ENCODE measurements around the gene CERS2.
"Not testable (repeated sequence)": the region's sequence is repeated elsewhere in the genome, so short reads cannot be mapped to it uniquely, and the experiment has no call there.

The CERS2 gene

DNA sequence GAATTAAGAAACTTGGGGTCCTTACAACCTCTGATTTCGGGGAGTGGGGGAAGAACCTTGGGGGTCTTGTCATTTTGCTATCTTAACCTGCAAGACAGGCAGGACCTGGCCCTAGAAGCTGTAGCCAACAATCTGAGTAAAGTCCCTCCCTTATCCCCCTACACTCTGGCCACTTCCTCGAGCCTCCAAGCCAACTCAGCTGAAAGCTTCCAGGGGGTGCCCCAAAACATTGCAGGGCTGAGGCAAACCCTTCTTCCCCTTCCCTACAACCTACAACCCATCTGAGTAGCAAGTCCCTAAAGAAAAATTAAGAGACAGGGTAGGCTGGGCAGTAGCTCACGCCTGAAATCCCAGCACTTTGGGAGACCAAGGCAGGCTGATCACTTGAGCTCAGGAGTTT lies 5.0 kb downstream of the CERS2 start:
- DNase-seq = no peak

DNA sequence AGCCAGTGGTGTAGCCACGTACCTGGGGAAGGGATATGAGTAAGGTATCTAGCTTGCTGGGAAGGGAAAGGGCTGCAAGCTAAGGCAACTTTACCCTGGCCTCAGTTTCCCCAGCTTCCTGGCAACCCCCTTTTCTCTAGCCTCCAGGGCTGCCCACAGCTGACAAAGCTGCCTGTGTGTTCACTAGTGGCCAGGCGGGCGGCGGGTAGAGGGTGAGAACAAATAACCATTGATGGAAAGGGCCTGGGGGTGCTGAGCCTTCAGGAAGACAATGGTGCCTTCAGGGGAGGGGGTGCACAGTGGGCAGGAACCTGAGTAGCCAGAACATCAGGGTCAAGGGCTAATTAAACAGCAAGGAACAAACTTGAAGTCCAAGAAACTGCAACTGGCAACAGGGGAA lies 6.1 kb downstream of the CERS2 start:
- DNase-seq = no peak

DNA sequence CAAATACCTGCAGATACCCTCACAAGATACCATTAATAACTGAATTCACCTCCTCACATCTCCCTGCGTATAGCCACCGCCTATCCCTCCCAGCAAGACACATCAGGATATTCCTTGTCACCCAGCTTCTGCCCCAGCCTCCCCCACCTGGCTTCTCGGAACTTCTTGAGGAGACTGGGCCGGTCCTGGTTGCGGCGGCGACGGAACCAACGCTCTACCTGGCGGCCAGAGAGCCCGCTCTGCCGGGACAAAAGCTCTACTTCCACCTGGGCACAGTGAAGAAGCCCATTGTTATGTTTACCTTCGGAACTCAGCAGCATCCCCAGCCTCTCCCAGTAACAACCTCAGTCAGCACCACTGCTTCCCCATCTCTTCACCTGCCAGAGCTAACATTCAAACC lies 6.7 kb downstream of the CERS2 start:
- no peak for DNase-seq

DNA sequence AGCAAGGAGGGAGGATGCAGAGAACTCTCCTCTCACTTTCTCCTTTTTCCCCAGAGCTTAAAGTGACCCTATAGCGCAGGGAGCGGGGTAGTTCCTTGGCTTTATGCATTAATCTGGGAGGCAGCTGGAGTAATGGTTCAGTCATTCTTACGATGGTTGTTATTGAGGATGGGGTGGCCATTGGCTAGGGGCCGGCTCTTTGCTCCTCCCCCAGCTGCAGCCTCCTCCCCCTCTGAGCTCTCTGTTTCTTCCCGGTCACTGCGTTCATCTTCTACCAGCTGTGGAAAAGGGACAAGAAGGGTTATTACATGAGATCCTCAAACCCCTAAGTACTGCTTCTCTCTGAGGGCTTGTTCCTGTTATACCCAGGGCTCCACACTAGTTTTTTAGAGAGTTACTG lies 8.6 kb downstream of the CERS2 start:
- DNase-seq = no peak

DNA sequence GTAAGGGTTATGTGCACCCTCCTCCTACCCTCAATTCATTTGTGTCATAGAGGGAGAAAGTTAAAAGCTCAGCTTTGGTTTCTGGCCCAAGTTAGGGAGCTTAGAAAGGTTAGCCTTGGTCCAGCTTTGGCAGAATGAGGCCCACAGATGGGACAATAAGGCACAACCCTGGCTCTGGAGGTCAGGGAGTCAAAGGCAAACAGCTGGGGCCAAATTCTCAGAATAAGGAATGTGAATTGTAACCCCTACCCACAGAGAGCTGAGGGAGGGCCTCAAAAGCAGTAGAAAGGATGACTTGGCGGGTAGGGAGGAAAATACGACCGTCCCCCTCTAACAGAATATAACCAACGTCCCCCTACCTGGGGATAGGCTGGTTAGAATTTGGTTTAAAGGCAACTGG lies 9.0 kb downstream of the CERS2 start:
- no peak for DNase-seq

DNA sequence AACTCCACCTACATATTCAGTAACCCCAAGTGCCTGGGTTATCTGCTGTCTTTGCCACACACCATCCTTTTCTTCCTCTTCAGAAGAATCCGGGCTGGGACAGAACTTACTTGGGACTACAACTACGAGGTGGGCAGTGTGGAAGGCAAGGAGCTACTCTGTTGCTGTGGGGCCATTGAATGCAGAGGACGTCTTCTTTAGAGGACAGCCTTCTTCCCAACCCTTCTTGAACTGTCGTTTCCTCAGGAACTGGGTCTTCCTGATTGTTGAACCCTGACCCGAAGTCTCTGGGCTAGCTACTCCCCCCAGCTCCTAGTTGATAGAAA lies 10.5 kb downstream of the CERS2 start:
- no peak for DNase-seq

DNA sequence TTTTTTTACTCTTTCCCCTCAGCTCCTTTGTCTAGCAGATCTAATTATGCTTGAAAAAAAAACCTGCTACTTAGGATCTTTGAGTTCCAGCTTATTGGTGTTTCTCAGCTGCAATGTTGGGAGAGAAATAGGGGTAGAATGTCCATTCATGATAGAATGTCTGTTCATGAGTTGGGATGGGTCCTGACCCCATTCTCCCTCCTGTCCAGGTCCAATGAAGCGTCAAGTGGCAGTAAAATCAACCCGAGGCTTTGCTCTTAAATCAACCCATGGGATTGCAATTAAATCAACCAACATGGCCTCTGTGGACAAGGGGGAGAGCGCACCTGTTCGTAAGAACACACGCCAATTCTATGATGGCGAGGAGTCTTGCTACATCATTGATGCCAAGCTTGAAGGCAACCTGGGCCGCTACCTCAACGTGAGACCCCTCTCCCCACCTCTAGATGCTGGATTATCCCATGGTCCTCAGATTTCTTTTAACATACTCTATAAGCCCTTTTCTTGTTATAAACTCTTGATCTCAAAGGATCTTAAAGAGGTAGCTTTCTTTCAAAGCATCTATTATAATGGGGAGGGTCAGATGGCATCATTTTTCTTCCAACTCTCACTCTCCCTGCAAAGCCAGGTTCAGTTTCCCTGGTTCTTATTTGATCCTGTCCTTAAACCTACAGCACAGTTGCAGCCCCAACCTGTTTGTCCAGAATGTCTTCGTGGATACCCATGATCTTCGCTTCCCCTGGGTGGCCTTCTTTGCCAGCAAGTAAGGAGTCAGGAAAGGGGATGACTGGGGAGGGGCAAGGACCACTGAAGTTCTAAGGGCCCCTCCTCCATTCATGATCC lies 11.1 kb downstream of the CERS2 start:
- DNase-seq = no peak

DNA sequence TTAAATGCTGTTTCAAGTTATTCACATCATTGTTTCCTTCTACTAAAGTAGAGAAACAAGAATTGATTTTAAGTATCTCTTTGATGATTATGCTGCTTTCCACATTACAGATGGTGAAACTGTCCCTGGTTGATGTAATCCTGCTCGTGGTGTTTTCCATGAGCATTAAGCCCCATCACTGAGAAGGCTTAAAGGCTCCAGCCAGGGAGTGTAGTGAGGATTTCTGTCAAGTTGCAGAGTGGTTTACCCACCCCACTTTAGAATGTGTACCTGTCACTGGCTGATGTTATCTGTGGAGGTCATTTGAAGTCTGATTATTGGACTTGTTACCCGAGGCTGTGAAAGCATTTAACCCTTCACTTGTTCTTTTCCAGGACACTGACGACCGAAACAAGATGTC lies 12.9 kb downstream of the CERS2 start:
- no peak for DNase-seq

DNA sequence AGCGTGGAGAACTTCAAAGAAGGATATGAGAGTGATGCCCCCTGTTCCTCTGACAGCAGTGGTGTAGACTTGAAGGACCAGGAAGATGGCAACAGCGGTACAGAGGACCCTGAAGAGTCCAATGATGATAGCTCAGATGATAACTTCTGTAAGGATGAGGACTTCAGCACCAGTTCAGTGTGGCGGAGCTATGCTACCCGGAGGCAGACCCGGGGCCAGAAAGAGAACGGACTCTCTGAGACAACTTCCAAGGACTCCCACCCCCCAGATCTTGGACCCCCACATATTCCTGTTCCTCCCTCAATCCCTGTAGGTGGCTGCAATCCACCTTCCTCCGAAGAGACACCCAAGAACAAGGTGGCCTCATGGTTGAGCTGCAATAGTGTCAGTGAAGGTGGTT lies 14.0 kb downstream of the CERS2 start:
- no peak for DNase-seq

DNA sequence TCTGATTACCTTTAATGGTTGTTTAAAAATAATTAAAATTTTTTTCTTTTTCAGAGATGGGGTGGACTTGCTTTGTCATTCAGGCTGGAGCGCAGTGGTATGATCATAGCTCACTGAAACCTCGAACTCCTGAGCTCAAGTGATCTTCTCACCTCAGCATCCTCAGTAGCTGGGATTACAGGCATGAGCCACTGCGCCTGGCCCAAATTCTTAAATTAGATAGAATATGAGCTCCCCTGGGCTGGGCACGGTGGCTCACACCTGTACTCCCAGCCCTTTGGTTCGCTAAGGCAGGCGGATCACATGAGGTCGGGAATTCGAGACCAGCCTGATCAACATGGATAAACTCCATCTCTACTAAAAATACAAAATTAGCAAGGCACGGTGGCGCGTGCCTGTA lies 17.0 kb downstream of the CERS2 start:
- no peak for DNase-seq

DNA sequence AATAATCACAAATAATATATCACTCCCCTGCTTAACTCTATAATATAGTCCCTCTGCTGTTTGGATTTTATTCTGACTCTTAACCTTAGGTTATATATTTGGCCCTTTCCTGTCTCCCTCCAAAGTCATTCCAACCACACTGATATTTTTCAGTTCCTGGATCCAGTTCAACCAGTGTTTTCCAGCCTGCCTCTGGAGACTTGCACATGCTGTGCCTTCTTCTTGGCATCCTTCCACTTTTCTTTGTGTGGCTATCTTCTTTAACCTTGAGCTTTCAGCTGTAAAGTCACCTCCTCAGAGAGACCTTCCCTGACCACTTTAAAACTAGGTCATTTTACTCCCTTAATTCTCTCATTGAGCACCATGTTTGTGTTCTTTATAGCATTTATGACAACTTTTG lies 19.4 kb downstream of the CERS2 start:
- DNase-seq = no peak

DNA sequence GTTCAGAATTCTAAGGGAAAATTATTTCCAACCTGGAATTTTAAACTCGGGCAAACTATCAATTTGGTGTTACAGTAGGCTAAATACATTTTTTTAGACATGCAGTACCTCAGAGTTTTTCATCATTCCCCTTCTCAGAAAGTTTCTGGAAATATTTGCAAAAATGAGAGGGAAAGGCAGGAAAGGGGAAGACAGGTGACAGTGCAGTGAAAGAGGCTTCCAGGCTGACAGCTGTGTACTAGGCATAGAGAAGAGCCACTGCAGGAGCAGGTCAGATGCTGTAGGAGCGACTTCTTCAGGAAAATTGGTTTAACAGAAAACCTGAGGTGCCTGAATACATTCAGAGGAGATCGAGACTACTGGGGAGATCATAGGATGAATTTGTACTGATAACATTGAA lies 19.9 kb downstream of the CERS2 start:
- DNase-seq = no peak

DNA sequence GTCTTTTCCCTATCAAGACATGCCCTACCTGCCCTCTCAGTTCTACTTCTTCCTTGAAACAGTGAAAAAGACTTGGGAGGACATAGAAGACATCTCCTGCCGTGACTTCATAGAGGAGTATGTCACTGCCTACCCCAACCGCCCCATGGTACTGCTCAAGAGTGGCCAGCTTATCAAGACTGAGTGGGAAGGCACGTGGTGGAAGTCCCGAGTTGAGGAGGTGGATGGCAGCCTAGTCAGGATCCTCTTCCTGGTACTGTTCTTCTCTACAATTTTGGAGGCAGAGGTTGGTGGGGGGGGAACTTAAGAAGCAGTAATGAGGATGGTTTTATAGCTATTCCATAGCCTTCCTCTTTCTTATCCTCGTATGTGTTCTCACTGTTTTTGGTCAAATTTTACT lies 29.8 kb downstream of the CERS2 start:
- no peak for DNase-seq

DNA sequence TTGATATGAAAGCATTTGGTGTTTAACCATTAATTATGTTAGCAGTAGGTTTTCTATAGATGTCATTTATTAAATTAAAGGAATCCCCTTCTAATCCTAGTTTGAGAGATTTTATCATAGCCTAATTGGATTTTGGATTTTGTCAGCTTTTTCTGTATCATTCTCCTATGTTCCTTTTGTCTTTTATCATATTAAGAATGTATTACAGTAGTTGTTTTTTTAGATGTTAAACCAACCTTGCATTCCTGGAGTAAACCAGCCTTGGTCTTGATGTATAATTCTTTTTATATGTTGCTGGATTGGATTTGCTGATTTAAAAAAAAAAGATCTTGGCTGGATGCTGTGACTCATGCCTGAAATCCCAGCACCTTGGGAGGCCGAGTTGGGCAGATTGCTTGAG lies 42.9 kb downstream of the CERS2 start:
- no peak for DNase-seq

DNA sequence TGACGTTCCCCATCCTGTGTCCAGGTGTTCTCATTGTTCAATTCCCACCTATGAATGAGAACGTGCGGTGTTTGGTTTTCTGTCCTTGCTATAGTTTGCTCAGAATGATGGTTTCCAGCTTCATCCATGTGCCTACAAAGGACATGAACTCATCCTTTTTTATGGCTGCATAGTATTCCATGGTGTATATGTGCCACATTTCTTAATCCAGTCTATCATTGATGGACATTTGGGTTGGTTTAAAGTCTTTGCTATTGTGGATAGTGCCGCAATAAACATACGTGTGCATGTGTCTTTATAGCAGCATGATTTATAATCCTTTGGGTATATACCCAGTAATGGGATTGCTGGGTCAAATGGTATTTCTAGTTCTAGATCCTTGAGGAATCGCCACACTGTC lies 45.9 kb downstream of the CERS2 start:
- not testable (repeated sequence) for DNase-seq

DNA sequence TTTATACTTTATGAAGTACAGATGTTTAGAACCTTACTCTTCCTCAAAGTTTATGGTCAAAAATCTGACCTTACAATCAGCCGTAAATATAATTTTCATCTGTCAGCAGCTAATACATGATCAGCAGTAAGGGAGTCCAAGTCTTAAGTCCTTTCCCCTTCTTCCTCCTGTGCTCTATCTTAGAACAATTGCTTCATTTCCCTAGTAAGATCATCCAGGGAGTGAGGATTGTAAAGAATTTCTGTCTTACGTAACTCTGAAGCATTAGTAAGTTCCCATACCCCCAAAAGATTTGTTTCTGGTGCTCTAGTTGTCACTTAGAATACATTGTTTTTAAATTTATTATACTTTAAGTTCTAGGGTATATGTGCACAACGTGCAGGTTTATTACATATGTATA lies 46.3 kb downstream of the CERS2 start:
- no peak for DNase-seq

DNA sequence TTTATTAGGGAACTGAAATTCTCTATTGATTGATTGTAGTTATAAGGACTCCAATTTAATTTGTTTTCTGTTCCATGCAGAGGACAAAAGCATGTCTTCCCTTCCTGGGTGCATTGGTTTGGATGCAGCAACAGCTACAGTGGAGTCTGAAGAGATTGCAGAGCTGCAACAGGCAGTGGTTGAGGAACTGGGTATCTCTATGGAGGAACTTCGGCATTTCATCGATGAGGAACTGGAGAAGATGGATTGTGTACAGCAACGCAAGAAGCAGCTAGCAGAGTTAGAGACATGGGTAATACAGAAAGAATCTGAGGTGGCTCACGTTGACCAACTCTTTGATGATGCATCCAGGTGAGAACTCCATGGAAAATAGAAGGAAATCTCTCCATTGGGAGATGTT lies 47.0 kb downstream of the CERS2 start:
- no peak for DNase-seq

DNA sequence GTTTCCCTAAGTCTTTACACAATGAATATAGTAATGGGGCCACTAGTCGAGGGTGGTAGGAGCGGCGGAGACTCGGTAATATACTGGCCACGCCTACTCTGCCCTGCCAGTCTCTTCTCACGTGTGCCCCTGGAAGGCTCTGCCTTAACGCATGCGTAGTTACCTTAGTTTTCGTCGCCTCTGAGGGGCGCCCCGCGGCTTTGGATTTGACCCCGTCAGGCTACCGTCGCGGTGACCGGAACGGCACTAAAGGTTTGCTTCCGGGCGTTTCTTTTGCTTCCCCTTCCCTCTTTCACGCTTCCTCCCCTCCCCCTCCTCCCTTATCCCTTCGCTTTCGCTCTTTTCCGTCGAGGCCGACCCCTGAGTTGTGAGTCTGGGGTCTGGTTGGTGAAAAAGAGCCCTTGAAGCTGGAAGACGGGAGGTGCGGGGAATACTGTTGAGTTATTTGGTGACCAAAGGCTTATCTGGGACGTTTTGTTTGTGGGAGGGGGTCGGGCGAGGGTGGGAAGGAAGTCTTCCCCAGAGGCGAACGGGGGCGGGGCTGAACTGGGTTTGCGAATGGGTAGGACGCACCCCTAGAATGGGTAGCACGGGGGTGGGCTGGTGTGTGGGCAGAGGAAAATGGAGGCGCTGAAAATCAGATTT lies 48.4 kb downstream of the CERS2 start, which contains the start of gene SETDB1:
Gene SETDB1 (plus strand): TSS at position 267 of the 645 bp plus-strand sequence. CDS start 1,352 bp downstream, outside the sequence.
- DNase-seq = peak; percentile 6 to 63

DNA sequence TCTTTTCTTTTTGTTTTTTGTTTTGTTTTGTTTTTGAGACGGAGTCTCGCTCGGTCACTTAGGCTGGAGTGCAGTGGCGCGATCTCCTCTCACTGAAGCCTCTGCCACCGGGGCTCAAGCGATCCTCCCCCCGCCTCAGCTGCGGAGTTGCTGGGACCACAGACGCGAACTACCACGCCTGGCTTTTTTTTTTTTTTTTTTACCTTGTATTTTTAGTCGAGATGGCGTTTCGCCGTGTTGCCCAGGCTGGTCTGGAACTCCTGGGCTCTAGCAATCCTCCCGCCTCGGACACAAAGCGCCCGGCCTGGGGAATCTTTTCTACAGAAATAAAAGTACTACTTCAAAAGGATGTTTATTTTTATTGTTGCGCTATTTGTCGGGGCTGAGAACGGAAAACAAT lies 49.6 kb downstream of the CERS2 start:
- DNase-seq = no peak

DNA sequence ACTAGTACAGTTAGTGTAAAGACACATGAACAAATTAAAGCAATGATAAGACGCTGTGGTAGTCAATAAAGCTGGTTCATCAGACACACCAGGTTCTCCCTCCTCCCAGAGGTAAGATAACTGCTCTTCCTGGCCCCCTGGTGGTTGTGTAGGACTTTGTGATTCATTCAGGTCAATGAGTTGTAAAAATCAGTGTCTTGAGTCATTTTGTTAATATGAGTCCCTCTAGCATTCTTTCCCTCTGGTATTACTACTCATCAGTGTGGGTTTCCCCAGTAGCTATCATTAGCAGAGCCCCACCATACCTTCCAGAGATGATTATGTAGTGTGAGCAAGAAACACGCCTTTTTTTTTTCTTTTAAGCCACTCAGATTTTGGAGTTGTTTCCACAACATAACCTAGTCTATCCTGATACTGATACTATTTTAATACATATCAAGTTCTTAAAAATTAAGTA lies 52.1 kb downstream of the CERS2 start:
- DNase-seq = no peak

DNA sequence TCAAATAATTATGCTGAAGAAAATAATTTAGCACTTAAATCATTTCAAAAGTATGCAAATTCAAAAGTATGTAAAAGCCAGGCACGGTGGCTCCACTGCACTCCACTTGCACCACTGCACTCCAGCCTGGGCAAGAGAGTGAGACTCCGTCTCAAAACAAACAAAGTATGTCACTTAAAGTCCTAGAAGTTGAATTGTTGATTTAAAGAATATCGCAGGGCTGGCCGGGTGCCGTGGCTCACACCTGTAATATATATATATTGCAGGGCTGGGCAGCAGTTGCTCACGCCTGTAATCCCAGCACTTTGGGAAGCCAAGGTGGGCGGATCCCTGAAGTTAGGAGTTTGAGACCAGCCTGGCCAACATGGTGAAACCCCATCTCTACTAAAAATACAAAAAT lies 57.2 kb downstream of the CERS2 start:
- no peak for DNase-seq
